K562 (cell line): ENCODE measurements around the gene DCDC2. TPM values are rescaled to one million over a fixed set of nuclear protein-coding genes. Genes with fewer than 3 reads are reported as not detected.

ENCODE experiments used
- ATAC-seq: fragments of 200-7000 bp; cut with Tn5 transposase; 3 replicates; pipeline ENCODE4 v1.9.1; 2020; ENCODE audit warnings: moderate library complexity
- BruUV-seq: library from RNA; stranded (reverse); fragments of 400-500 nt; replicated peaks from 2 replicates; lab custom pipeline; 2021; lab: Mats Ljungman, UMichigan
- CTCF ChIA-PET: fragments of 300-600 bp; formaldehyde crosslinking; extraction: SDS; loops from one replicate; lab custom pipeline; 2021; ENCODE audit warnings: low intra/inter-chr PET ratio; lab: Yijun Ruan, JAX
- POLR2A ChIA-PET: fragments of 300-600, 350-650 bp; sonication (Branson Sonifier 250); formaldehyde crosslinking; extraction: SDS; loops from one replicate; lab custom pipeline; 2021; ENCODE audit warnings: antibody characterized with exemption, inconsistent platforms; lab: Yijun Ruan, JAX
- DNase-seq, 4 experiments: peaks; one replicate each; pipeline versions ENCODE4 v3.0.0 to v3.0.0-alpha.2; 2011 to 2018; ENCODE audit warnings: low spot score in 3 of 4, mixed read lengths in 3 of 4; ENCODE audit errors: extremely low read depth in 1 of 4
- FAIRE-seq: peaks from 2 replicates; lab custom pipeline; 2011; peaks lifted over from hg19 to GRCh38; lab: Jason Lieb, UNC
- H2AFZ ChIP-seq: 2 replicates; pipeline ENCODE4 v1.6.0; 2011; ENCODE audit warnings: low read depth, low read length, control low read depth, inconsistent platforms
- H3K27ac ChIP-seq: fragments of 200-600 bp; 3 replicates; pipeline ENCODE4 v1.8.0; 2011; ENCODE audit warnings: low read depth, mild to moderate bottlenecking, control low read depth, inconsistent platforms, low read length, moderate library complexity, mixed read lengths; ENCODE audit errors: extremely low read depth
- H3K27me3 ChIP-seq, 2 experiments: fragments of 300-600 bp in 1 of 2; 2 replicates in 1 of 2; 3 replicates in 1 of 2; pipeline versions ENCODE4 v1.6.0 to v1.8.0; 2011; ENCODE audit warnings: inconsistent platforms in 2 of 2, low read length in 2 of 2, mild to moderate bottlenecking in 1 of 2, mixed read lengths in 1 of 2, moderate library complexity in 1 of 2; ENCODE audit not compliant: control insufficient read depth in 2 of 2, insufficient read depth in 2 of 2
- H3K36me3 ChIP-seq: fragments of 300-600 bp; 3 replicates; pipeline ENCODE4 v1.8.0; 2011; ENCODE audit warnings: mild to moderate bottlenecking, low read length, inconsistent platforms; ENCODE audit not compliant: control insufficient read depth, insufficient read depth
- H3K4me1 ChIP-seq, 2 experiments: fragments of 200-600 bp in 1 of 2; replicated peaks in 1 of 2; 2 replicates in 1 of 2; 3 replicates in 1 of 2; pipeline versions ENCODE4 v1.5.1 to v1.8.0; 2011; ENCODE audit warnings: inconsistent platforms in 2 of 2, low read length in 2 of 2, mild to moderate bottlenecking in 1 of 2, mixed read lengths in 1 of 2, moderate library complexity in 1 of 2; ENCODE audit not compliant: control insufficient read depth in 2 of 2, insufficient read depth in 2 of 2
- H3K4me2 ChIP-seq: 2 replicates; pipeline ENCODE4 v1.6.1; 2011; ENCODE audit warnings: low read length, control low read depth, inconsistent platforms, mixed read lengths; ENCODE audit not compliant: insufficient read depth
- H3K4me3 ChIP-seq: fragments of 200-600 bp; sonication (generic), shearing (Covaris generic); 2 replicates; pipeline ENCODE4 v1.5.1; 2016; ENCODE audit warnings: control low read depth, inconsistent platforms
- H3K79me2 ChIP-seq: fragments of 200-600 bp; 3 replicates; pipeline ENCODE4 v1.8.0; 2011; ENCODE audit warnings: low read length, inconsistent platforms; ENCODE audit not compliant: control insufficient read depth, insufficient read depth
- H3K9ac ChIP-seq, 2 experiments: 2 replicates each; pipeline versions ENCODE4 v1.6.0 to v1.6.1; 2011; ENCODE audit warnings: low read depth in 2 of 2, low read length in 2 of 2, control low read depth in 1 of 2, inconsistent platforms in 1 of 2, mild to moderate bottlenecking in 1 of 2, mixed read lengths in 1 of 2; ENCODE audit not compliant: insufficient read depth in 1 of 2
- H3K9me1 ChIP-seq: one replicate; pipeline ENCODE4 v1.6.0; 2011; ENCODE audit warnings: inconsistent platforms, mild to moderate bottlenecking, low read length, moderate library complexity; ENCODE audit not compliant: control insufficient read depth, insufficient read depth
- H3K9me3 ChIP-seq: replicated peaks from 2 replicates; pipeline ENCODE4 v1.5.1; 2011; ENCODE audit warnings: low read depth, low read length, inconsistent platforms; ENCODE audit not compliant: control insufficient read depth, insufficient read depth
- H4K20me1 ChIP-seq: replicated peaks from 2 replicates; pipeline ENCODE4 v1.6.1; 2011; ENCODE audit warnings: low read length, inconsistent platforms, mixed read lengths; ENCODE audit not compliant: control insufficient read depth, insufficient read depth
- BRD4 ChIP-seq: fragments of 200-600 bp; sonication (generic); IDR thresholded peaks from 2 replicates; pipeline ENCODE4 v1.6.1; 2017; ENCODE audit warnings: inconsistent platforms
- ELF1 ChIP-seq: fragments of 200-800 bp; sonication (Bioruptor generic); IDR thresholded peaks from 2 replicates; pipeline ENCODE4 v1.6.1; 2016; ENCODE audit warnings: missing genetic modification characterization, missing compliant biosample characterization
- FOXP1 ChIP-seq: sonication (generic); formaldehyde crosslinking; IDR thresholded peaks from 2 replicates; pipeline ENCODE4 v1.8.0; 2022; ENCODE audit warnings: mild to moderate bottlenecking, missing genetic modification reagents
- NCOA6 ChIP-seq: fragments of 450-650 bp; IDR thresholded peaks from 2 replicates; pipeline ENCODE4 v1.6.1; 2017; ENCODE audit warnings: mild to moderate bottlenecking
- NONO ChIP-seq, 2 experiments: fragments of 200-400 bp in 1 of 2; fragments of 450-650 bp in 1 of 2; formaldehyde crosslinking in 1 of 2; IDR thresholded peaks; 2 replicates each; pipeline ENCODE4 v1.6.1; 2017; ENCODE audit warnings: low read depth in 2 of 2, mild to moderate bottlenecking in 2 of 2, moderate library complexity in 2 of 2, low read length in 1 of 2
- NR2C2 ChIP-seq, 2 experiments: fragments of 200-800 bp in 1 of 2; sonication (Bioruptor generic) in 1 of 2; sonication (generic) in 1 of 2; formaldehyde crosslinking in 1 of 2; IDR thresholded peaks; 2 replicates each; pipeline versions ENCODE4 v1.6.1 to v1.8.0; 2016 to 2022; ENCODE audit warnings: mild to moderate bottlenecking in 1 of 2, missing compliant biosample characterization in 1 of 2, missing genetic modification characterization in 1 of 2, missing genetic modification reagents in 1 of 2
- POLR2A ChIP-seq: fragments of 450-650 bp; conservative IDR thresholded peaks from 2 replicates; pipeline ENCODE4 v1.6.1; 2016
- PTBP1 ChIP-seq: fragments of 200-400 bp; formaldehyde crosslinking; IDR thresholded peaks from 2 replicates; pipeline ENCODE4 v1.6.1; 2017; ENCODE audit warnings: low read depth, low read length
- ZNF23 ChIP-seq: fragments of 250-450 bp; sonication (Bioruptor Pico); IDR thresholded peaks from 2 replicates; pipeline ENCODE4 v1.4.0; 2020; ENCODE audit warnings: mild to moderate bottlenecking
- ZNF707 ChIP-seq: fragments of 250-450 bp; sonication (Bioruptor Pico); conservative IDR thresholded peaks from 2 replicates; pipeline ENCODE4 v1.8.0; 2022; ENCODE audit warnings: inconsistent platforms, mild to moderate bottlenecking, moderate library complexity
- ZNF780A ChIP-seq: fragments of 250-450 bp; sonication (Bioruptor Pico); IDR thresholded peaks from 2 replicates; pipeline ENCODE4 v1.5.0; 2021; ENCODE audit warnings: mild to moderate bottlenecking
- WGBS: fragments of 100-300 bp; shearing (Covaris generic); methylation state at CpG from one replicate; pipeline ENCODE4 v1.1.6; 2016; ENCODE audit warnings: low coverage, mixed read lengths; ENCODE audit not compliant: insufficient coverage; ENCODE audit errors: missing lambda C conversion rate; 5-methylcytosine and 5-hydroxymethylcytosine counted together
- in situ Hi-C: fragments of 300-500 bp; cut with MboI; formaldehyde crosslinking; loops from 4 replicates; pipeline ENCODE4 v1.15.0; 2018; ENCODE audit warnings: inconsistent platforms, mixed read lengths
- intact Hi-C: fragments of 100-400 bp; cut with micrococcal nuclease; formaldehyde crosslinking; loops from 2 replicates; pipeline ENCODE4 v1.14.2; 2022
- polyA plus RNA-seq, 8 experiments: library from polyadenylated mRNA; depleted of rRNA in 4 of 8; stranded (reverse) in 5 of 8; unstranded in 3 of 8; fragments of >200 nt; fragmentation: Nextera tagmentation in 2 of 8; fragmentation: Illumina TruSeq in 1 of 8; extraction: Ambion mirVana in 2 of 8; extraction: Trizol in 1 of 8; gene quantifications; 2 replicates each; pipeline versions ENCODE4 v1.2.1 to v1.2.3, GENCODE V29; 2011 to 2014; ENCODE audit warnings: inconsistent platforms in 1 of 8, missing spikeins in 1 of 8
- total RNA-seq, 7 experiments: library from RNA; depleted of rRNA in 6 of 7; stranded (reverse); fragments of >200 nt in 6 of 7; fragmentation: Illumina TruSeq in 2 of 7; extraction: Trizol in 2 of 7; gene quantifications; 2 replicates each; pipeline versions ENCODE4 v1.2.1 to v1.2.3, GENCODE V29; 2011 to 2021; ENCODE audit warnings: low replicate concordance in 1 of 7
- TF ChIP-seq, protein P1 (sequence below): fragments of 150-350 bp; conservative IDR thresholded peaks from 2 replicates; pipeline ENCODE4 v1.6.1; 2014; ENCODE audit warnings: low read length
- TF ChIP-seq, protein P2 (sequence below): fragments of 450-650 bp; formaldehyde crosslinking; IDR thresholded peaks from 2 replicates; pipeline ENCODE4 v1.4.0; 2020; ENCODE audit warnings: mild to moderate bottlenecking, moderate library complexity

DCDC2 gene
- total and polyA plus RNA-seq, 9 of the 15 experiments (the other 6 are each of a cell fraction or from before 2014, with no cell fraction given) = 0.04 TPM; not detected in 8

DNA sequence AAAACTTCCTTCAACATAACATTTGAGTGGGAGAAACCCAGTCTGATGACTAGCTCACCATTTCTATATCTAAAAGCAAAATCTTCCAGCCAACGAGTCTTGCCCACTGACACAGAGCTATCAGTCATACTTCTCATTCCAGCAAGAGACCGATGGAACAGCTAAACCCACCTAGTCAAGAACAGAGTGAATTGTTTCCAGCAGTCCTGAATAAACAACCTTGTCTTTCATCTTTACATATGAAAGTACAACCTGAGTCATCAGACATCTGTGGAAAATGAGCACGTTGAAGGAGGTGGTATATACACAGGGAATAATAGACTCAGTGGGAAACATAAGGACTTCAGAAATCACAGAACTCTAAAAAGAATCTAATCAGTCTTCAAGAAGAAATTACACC lies 208.0 kb downstream of the DCDC2 start:
- FAIRE-seq (no peak), ATAC-seq (no peak), DNase-seq (no peak)
- Histone ChIP-seq H4K20me1 (no peaks in the 10 kb centered on the region), H3K4me1 (no peaks in the 10 kb centered on the region), H3K4me3 (no peak overlapping the region), H3K36me3 (no peaks in the 10 kb centered on the region), H3K79me2 (no peaks in the 10 kb centered on the region), H3K4me2 (no peak overlapping the region), H3K9me1 (no peaks in the 10 kb centered on the region), H3K27ac (no peak overlapping the region)
- in situ Hi-C loops (no loop called here), intact Hi-C loops (no loop called here)
- CTCF ChIA-PET = no interaction called here
- TF ChIP-seq NONO (IDR thresholded peaks at IDR 0.05; ENCODE audit: low read depth in 2 of 2, low read length in 1 of 2) = no peak
- no peak for TF ChIP-seq PTBP1
- no peak for TF ChIP-seq ELF1 (tag)
- no peak for TF ChIP-seq BRD4
- TF ChIP-seq ZNF707 (CRISPR knock-in tag) = no peak
- no peak for TF ChIP-seq NCOA6
- TF ChIP-seq ZNF23 (CRISPR knock-in tag) = no peak
- TF ChIP-seq, all 486 proteins: peak for 0
- Histone ChIP-seq H3K9me3 (no peaks in the 10 kb centered on the region), H2AFZ (no peak overlapping the region), H3K9ac (no peak overlapping the region), H3K27me3 (no peaks in the 10 kb centered on the region)
- POLR2A ChIA-PET = no interaction called here
- 5% methylated on average over 3 of the region's 3 CpGs for WGBS
- no TSS peak for BruUV-seq

DNA sequence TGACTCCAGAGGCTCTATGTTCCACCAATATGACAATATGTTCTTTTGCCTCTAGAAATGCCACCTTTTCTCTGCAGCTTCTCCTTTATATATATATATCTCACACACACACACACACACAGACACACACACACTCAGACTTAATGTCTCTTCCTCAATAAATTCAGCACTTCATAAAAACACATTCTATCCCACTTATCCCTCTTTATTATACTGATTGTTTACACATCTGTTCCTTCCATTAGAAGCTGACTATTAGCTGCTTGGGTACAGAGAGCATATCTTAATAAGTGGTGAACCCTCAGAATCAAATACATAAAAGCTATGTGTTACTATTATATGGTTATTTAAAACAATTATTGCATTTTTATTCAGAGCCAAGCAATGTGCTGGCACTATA lies 208.6 kb downstream of the DCDC2 start:
- no peak overlapping the region for H3K27ac ChIP-seq
- H3K36me3 ChIP-seq = no peaks in the 10 kb centered on the region
- ChIA-PET POLR2A (no interaction called here), CTCF (no interaction called here)
- no peak overlapping the region for H3K9ac ChIP-seq
- FAIRE-seq (no peak), DNase-seq (no peak), ATAC-seq (no peak)
- H3K4me3 ChIP-seq = no peak overlapping the region
- H4K20me1 ChIP-seq = no peaks in the 10 kb centered on the region
- no peaks in the 10 kb centered on the region for H3K9me1 ChIP-seq
- no peaks in the 10 kb centered on the region for H3K9me3 ChIP-seq
- no TSS peak for BruUV-seq
- H3K79me2 ChIP-seq = no peaks in the 10 kb centered on the region
- H3K4me1 ChIP-seq = no peaks in the 10 kb centered on the region
- H3K4me2 ChIP-seq = no peak overlapping the region
- H2AFZ ChIP-seq = no peak overlapping the region
- intact Hi-C loops (no loop called here), in situ Hi-C loops (no loop called here)
- no peaks in the 10 kb centered on the region for H3K27me3 ChIP-seq
- TF ChIP-seq FOXP1 (CRISPR knock-in tag) (no peak), ZNF780A (CRISPR knock-in tag) (no peak), POLR2A (no peak), NR2C2 (CRISPR knock-in tag; IDR thresholded peaks at IDR 0.05) (no peak), NR2C2 (tag; IDR thresholded peaks at IDR 0.05) (no peak), BRD4 (no peak)
- TF ChIP-seq, protein P1, sequence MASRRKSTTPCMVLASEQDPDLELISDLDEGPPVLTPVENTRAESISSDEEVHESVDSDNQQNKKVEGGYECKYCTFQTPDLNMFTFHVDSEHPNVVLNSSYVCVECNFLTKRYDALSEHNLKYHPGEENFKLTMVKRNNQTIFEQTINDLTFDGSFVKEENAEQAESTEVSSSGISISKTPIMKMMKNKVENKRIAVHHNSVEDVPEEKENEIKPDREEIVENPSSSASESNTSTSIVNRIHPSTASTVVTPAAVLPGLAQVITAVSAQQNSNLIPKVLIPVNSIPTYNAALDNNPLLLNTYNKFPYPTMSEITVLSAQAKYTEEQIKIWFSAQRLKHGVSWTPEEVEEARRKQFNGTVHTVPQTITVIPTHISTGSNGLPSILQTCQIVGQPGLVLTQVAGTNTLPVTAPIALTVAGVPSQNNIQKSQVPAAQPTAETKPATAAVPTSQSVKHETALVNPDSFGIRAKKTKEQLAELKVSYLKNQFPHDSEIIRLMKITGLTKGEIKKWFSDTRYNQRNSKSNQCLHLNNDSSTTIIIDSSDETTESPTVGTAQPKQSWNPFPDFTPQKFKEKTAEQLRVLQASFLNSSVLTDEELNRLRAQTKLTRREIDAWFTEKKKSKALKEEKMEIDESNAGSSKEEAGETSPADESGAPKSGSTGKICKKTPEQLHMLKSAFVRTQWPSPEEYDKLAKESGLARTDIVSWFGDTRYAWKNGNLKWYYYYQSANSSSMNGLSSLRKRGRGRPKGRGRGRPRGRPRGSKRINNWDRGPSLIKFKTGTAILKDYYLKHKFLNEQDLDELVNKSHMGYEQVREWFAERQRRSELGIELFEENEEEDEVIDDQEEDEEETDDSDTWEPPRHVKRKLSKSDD = no peak
- TF ChIP-seq, protein P2, sequence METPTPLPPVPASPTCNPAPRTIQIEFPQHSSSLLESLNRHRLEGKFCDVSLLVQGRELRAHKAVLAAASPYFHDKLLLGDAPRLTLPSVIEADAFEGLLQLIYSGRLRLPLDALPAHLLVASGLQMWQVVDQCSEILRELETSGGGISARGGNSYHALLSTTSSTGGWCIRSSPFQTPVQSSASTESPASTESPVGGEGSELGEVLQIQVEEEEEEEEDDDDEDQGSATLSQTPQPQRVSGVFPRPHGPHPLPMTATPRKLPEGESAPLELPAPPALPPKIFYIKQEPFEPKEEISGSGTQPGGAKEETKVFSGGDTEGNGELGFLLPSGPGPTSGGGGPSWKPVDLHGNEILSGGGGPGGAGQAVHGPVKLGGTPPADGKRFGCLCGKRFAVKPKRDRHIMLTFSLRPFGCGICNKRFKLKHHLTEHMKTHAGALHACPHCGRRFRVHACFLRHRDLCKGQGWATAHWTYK (CRISPR knock-in tag) = no peak
